Nephron progenitor cell (in vitro differentiated cells): ENCODE results near the gene SKIC8.

Experiments
- DNase-seq: peaks from one replicate; pipeline ENCODE4 v3.0.0; 2021
- H3K27ac Mint-ChIP-seq: 2 replicates; pipeline ENCODE4 v1.8.0; 2021; ENCODE audit warnings: mild to moderate bottlenecking, moderate library complexity, mixed read lengths
- H3K27me3 Mint-ChIP-seq: 2 replicates; pipeline ENCODE4 v1.8.0; 2021; ENCODE audit warnings: mild to moderate bottlenecking, low read depth, mixed read lengths; ENCODE audit not compliant: poor library complexity
- H3K36me3 Mint-ChIP-seq: 2 replicates; pipeline ENCODE4 v1.8.0; 2021; ENCODE audit warnings: low read depth, mixed read lengths
- H3K4me1 Mint-ChIP-seq: 2 replicates; pipeline ENCODE4 v1.8.0; 2021; ENCODE audit warnings: mixed read lengths
- H3K4me3 Mint-ChIP-seq: 2 replicates; pipeline ENCODE4 v1.8.0; 2021; ENCODE audit warnings: mild to moderate bottlenecking, moderate library complexity, mixed read lengths
- H3K9me3 Mint-ChIP-seq: 2 replicates; pipeline ENCODE4 v1.8.0; 2021; ENCODE audit warnings: mild to moderate bottlenecking, moderate library complexity, mixed read lengths
- TF ChIP-seq, protein P1 (sequence below): fragments of 200-600 bp; sonication (generic); IDR thresholded peaks from 2 replicates; pipeline ENCODE4 v1.5.0; 2021; ENCODE audit warnings: antibody characterized with exemption

SKIC8 gene

DNA sequence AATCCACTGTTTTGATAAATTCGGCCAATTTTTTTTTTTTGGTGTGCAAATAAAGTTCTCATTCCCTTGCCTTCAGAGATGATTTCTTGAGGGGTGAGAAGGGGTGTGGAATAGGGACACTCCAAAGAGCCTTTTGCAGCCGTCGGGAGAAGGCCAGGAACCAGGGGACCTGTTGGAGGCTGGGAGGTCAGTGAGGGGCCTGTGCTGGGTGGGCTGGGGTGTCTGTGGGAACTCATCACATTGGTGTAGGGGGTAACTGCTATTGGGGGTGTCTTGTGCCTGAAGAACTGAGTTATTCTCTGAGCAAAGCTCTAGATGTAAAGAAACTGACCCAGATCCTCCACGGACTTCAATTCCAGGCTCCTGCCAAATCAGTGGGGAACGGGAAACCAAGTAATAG, 13.5 kb upstream of the SKIC8 start:
- Mint-ChIP-seq H3K4me1 (peaks cover 41% of the 10 kb centered on the region), H3K4me3 (no peak overlapping the region), H3K9me3 (no peaks in the 10 kb centered on the region), H3K27me3 (peaks cover 75% of the 10 kb centered on the region), H3K36me3 (no peaks in the 10 kb centered on the region), H3K27ac (no peak overlapping the region)
- no peak for DNase-seq
- TF ChIP-seq, protein P1, sequence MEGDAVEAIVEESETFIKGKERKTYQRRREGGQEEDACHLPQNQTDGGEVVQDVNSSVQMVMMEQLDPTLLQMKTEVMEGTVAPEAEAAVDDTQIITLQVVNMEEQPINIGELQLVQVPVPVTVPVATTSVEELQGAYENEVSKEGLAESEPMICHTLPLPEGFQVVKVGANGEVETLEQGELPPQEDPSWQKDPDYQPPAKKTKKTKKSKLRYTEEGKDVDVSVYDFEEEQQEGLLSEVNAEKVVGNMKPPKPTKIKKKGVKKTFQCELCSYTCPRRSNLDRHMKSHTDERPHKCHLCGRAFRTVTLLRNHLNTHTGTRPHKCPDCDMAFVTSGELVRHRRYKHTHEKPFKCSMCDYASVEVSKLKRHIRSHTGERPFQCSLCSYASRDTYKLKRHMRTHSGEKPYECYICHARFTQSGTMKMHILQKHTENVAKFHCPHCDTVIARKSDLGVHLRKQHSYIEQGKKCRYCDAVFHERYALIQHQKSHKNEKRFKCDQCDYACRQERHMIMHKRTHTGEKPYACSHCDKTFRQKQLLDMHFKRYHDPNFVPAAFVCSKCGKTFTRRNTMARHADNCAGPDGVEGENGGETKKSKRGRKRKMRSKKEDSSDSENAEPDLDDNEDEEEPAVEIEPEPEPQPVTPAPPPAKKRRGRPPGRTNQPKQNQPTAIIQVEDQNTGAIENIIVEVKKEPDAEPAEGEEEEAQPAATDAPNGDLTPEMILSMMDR, result no peak

DNA sequence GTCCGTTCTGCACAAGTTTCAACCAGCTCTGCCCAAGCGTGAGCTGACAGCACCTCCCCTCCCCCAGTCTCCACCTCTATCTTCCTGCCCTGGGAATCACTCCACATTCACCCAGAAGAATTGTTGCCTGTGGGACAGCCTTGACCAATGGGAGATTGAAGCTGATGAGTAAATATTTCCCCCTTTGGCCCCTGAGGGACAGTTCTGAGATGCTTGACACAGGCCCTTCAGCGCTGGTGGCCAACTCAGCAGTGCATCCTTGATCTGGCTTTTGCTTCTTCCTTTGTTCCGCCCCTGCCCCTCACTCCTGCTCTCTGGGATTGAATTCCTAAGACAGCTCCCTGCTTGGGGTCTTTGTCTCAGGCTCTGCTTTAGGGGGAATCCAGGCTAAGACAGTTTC, 13.1 kb upstream of the SKIC8 start:
- TF ChIP-seq, protein P1, result no peak
- Mint-ChIP-seq H3K27ac (no peak overlapping the region), H3K27me3 (peaks cover 73% of the 10 kb centered on the region), H3K4me3 (no peak overlapping the region), H3K36me3 (no peaks in the 10 kb centered on the region), H3K4me1 (peaks cover 38% of the 10 kb centered on the region), H3K9me3 (no peaks in the 10 kb centered on the region)
- DNase-seq, result no peak

DNA sequence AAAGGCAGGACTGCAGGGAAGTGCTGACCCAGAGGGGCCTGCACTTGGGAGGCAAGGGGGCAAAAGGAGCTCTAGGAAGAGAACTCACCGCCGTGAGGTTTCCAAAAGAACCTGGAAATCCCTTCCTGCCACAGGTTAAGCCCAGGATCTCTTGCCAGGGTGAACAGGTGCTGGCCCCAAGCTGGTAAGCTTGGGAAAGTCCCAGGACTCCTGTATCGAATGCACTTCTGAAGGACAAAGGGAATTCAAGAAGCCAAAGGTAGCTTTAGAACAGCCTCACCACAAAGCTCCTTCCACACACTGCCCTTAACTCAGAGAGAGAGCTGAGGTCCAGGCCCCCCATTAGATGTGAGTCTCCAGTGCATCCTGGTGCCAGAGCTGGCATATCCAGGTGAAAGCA, 11.9 kb upstream of the SKIC8 start:
- no peak for DNase-seq
- Mint-ChIP-seq H3K27me3 (peaks cover 69% of the 10 kb centered on the region), H3K27ac (no peak overlapping the region), H3K36me3 (no peaks in the 10 kb centered on the region), H3K9me3 (no peaks in the 10 kb centered on the region), H3K4me1 (peaks cover 25% of the 10 kb centered on the region), H3K4me3 (no peak overlapping the region)
- TF ChIP-seq, protein P1, result no peak

DNA sequence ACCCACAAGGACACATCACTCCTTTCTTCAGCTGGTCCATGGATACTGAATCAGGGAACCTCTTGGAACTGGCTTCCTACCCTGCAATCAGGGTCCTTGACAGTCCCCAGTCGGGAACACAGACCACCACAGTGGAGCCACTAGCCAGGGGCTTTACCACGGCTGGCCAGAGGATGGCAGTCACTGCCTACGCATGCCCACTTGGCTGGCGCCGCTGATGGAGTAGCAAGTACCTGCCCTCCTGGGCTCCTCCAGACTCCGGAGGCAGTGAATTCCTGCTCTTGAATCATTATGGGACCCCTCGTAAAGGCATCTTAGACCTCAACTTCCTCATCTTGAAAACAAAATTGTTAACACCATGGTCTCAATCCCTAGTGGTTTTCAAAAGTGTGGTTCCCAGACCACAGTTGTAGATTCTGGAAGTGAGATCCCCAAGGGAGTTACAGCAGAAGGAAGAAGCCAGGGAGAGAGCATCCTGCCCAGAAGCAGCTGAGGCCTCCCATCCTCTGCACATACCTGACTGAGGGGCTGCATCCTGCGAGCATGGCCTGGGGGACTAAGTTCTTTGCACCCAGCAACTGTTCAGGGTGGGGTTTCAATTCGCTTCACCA, 9.1 kb upstream of the SKIC8 start:
- no peak overlapping the region for H3K4me3 Mint-ChIP-seq
- peaks cover 19% of the 10 kb centered on the region for H3K4me1 Mint-ChIP-seq
- no peak overlapping the region for H3K27ac Mint-ChIP-seq
- H3K27me3 Mint-ChIP-seq, result peaks cover 85% of the 10 kb centered on the region
- TF ChIP-seq, protein P1, result peak; percentile 97
- no peaks in the 10 kb centered on the region for H3K9me3 Mint-ChIP-seq
- DNase-seq, result peak; percentile 89
- no peaks in the 10 kb centered on the region for H3K36me3 Mint-ChIP-seq

DNA sequence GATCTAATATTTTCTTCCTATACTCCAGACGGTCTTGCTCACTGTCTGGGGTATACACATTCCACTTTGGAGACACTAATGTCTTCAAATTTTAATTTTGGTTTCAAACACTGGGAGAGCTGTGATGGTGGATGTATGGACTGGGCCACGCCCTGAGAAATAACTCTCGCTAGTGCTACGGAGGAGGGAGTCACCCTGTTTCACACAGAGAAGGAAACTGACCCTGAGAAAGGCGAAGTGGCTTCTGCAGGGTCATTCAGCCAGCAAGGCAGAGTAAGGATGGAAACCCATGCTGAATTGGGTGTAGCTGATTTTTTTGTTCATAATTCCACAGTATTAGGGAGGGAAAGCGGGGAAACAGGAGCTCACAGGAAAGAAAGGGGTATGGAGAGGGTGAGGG, 8.6 kb upstream of the SKIC8 start:
- no peaks in the 10 kb centered on the region for H3K36me3 Mint-ChIP-seq
- TF ChIP-seq, protein P1, result no peak
- H3K4me3 Mint-ChIP-seq, result no peak overlapping the region
- H3K4me1 Mint-ChIP-seq, result peaks cover 16% of the 10 kb centered on the region
- peaks cover 85% of the 10 kb centered on the region for H3K27me3 Mint-ChIP-seq
- no peak overlapping the region for H3K27ac Mint-ChIP-seq
- DNase-seq, result no peak
- no peaks in the 10 kb centered on the region for H3K9me3 Mint-ChIP-seq

DNA sequence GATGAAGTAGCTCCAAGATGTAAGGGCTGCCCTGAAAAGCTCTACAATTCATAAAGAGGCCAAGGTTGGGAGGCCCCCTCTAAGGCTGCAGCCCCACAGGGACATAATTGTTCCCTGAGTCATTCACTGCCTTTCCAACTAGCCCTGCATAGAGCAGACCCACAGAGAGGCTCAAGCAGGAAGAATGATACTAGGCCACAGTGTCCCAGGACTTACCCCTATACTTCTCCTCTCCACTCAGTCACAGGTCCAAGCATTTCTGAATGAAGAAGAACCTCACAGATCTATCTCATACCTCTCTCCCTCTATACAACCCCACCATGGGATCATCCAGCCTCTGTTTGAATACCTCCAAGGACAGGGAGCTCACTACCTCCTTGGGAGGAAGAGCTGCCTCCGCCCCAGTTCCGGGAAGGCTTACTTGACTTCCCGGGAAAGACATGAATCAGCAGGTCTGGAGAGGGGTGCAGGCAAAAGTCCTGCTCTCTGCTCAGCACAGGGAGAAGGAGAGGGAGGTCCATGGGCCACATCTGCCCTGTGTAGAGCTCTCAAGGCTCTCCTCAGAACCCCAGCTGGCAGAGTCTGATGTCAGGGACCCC, 6.9 kb upstream of the SKIC8 start:
- Mint-ChIP-seq H3K4me1 (peaks cover 7% of the 10 kb centered on the region), H3K27ac (no peak overlapping the region), H3K27me3 (peaks cover 81% of the 10 kb centered on the region), H3K36me3 (no peaks in the 10 kb centered on the region), H3K4me3 (no peak overlapping the region), H3K9me3 (no peaks in the 10 kb centered on the region)
- no peak for DNase-seq
- TF ChIP-seq, protein P1, result no peak
